ENCODE results near the gene RNF32.

GRCh38 chr7:156655251-156655650, 14.7 kb downstream of the RNF32 start:
- TF ChIP-seq, protein P1, sequence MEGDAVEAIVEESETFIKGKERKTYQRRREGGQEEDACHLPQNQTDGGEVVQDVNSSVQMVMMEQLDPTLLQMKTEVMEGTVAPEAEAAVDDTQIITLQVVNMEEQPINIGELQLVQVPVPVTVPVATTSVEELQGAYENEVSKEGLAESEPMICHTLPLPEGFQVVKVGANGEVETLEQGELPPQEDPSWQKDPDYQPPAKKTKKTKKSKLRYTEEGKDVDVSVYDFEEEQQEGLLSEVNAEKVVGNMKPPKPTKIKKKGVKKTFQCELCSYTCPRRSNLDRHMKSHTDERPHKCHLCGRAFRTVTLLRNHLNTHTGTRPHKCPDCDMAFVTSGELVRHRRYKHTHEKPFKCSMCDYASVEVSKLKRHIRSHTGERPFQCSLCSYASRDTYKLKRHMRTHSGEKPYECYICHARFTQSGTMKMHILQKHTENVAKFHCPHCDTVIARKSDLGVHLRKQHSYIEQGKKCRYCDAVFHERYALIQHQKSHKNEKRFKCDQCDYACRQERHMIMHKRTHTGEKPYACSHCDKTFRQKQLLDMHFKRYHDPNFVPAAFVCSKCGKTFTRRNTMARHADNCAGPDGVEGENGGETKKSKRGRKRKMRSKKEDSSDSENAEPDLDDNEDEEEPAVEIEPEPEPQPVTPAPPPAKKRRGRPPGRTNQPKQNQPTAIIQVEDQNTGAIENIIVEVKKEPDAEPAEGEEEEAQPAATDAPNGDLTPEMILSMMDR (IDR thresholded peaks at IDR 0.05 in 4 of 5, conservative IDR thresholded peaks at IDR 0.05 in 1 of 5) = no peak
- TF ChIP-seq POLR2A (IDR thresholded peaks at IDR 0.05) = no peak
